Measurements from ENCODE around the gene RAD21L1.

Gene RAD21L1

GRCh38 chr20:1274485-1275311 lies 48.9 kb downstream of the RAD21L1 start:
- no peak for DNase-seq

GRCh38 chr20:1275919-1276318 lies 50.1 kb downstream of the RAD21L1 start:
- DNase-seq: no peak

- DNase-seq: no peak
Observed at GRCh38 chr20:1277529-1278322, 51.9 kb downstream of the RAD21L1 start.

GRCh38 chr20:1278993-1279392 lies 53.1 kb downstream of the RAD21L1 start:
- no peak for DNase-seq

GRCh38 chr20:1280195-1281102 lies 54.6 kb downstream of the RAD21L1 start:
- no peak for DNase-seq

GRCh38 chr20:1281279-1282057 lies 55.6 kb downstream of the RAD21L1 start:
- DNase-seq: no peak

GRCh38 chr20:1282966-1283365 lies 57.1 kb downstream of the RAD21L1 start:
- no peak for DNase-seq

- DNase-seq: peak; percentile 43
Observed at GRCh38 chr20:1283522-1284510, 58.0 kb downstream of the RAD21L1 start.

- no peak for DNase-seq
Observed at GRCh38 chr20:1286267-1287024, 60.6 kb downstream of the RAD21L1 start.

- DNase-seq: no peak
Observed at GRCh38 chr20:1287306-1287705, 61.5 kb downstream of the RAD21L1 start.

GRCh38 chr20:1287787-1288569 lies 62.1 kb downstream of the RAD21L1 start:
- no peak for DNase-seq

- no peak for DNase-seq
Observed at GRCh38 chr20:1291191-1291741, 65.4 kb downstream of the RAD21L1 start.

GRCh38 chr20:1292620-1293019 lies 66.8 kb downstream of the RAD21L1 start:
- no peak for DNase-seq

- no peak for DNase-seq
Observed at GRCh38 chr20:1293641-1294379, 68.0 kb downstream of the RAD21L1 start.

- no peak for DNase-seq
Observed at GRCh38 chr20:1294497-1294896, 68.7 kb downstream of the RAD21L1 start.

- no peak for DNase-seq
Observed at GRCh38 chr20:1295276-1295930, 69.6 kb downstream of the RAD21L1 start.

GRCh38 chr20:1296117-1296610 lies 70.3 kb downstream of the RAD21L1 start:
- DNase-seq: no peak
